OCI-LY7 (cell line): ENCODE data around the gene MAF.

Source experiments
- EZH2phosphoT487 ChIP-seq: fragments of 200-600 bp; sonication (generic); IDR thresholded peaks from 2 replicates; pipeline ENCODE4 v1.6.1; 2018; ENCODE audit warnings: low read depth, borderline replicate concordance, mild to moderate bottlenecking, mixed run types, antibody characterized with exemption, low read length, moderate library complexity, mixed read lengths
- TF ChIP-seq, protein P1 (sequence below): fragments of 200-600 bp; sonication (generic); conservative IDR thresholded peaks from 2 replicates; pipeline ENCODE4 v1.5.1; 2014; ENCODE audit warnings: mild to moderate bottlenecking, antibody characterized with exemption, low read length, moderate library complexity, mixed read lengths

DNA sequence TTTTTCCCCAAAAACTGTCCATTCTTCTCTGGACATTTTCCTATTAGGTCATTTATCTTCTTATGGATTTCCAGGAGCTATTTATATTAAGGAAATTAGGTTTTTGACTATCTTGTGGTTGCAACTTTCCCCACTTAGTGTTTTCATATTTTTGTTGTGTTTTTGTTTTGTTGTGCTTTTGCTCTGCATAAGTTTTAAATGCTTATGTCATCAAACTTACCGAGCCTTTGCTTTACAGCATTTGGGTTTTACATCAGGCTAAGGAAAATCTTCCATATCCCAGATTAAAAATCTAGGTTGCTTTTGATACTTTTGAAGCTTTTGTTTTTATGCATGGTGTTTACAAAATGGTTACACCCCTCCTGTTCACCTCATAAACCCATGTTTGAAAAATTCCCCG is 27.5 kb downstream of the MAF start:
- TF ChIP-seq, protein P1, sequence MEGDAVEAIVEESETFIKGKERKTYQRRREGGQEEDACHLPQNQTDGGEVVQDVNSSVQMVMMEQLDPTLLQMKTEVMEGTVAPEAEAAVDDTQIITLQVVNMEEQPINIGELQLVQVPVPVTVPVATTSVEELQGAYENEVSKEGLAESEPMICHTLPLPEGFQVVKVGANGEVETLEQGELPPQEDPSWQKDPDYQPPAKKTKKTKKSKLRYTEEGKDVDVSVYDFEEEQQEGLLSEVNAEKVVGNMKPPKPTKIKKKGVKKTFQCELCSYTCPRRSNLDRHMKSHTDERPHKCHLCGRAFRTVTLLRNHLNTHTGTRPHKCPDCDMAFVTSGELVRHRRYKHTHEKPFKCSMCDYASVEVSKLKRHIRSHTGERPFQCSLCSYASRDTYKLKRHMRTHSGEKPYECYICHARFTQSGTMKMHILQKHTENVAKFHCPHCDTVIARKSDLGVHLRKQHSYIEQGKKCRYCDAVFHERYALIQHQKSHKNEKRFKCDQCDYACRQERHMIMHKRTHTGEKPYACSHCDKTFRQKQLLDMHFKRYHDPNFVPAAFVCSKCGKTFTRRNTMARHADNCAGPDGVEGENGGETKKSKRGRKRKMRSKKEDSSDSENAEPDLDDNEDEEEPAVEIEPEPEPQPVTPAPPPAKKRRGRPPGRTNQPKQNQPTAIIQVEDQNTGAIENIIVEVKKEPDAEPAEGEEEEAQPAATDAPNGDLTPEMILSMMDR: no peak
- no peak for TF ChIP-seq EZH2phosphoT487
